Tibial nerve (tissue), 4 donors: ENCODE measurements around the gene MAP2K2. TPM values are rescaled to one million over a fixed set of nuclear protein-coding genes. Genes with fewer than 3 reads are reported as not detected.

Experiments used
- DNase-seq, 2 donors: peaks; one replicate each; pipeline ENCODE4 v3.0.0-alpha.2; 2019; ENCODE audit warnings: low spot score in 2 of 2
- H3K27ac ChIP-seq, 4 donors: fragments of 200-600 bp; sonication (generic) in 3 of 4; one replicate each; pipeline ENCODE4 v1.5.1; 2017 to 2019; ENCODE audit warnings: mild to moderate bottlenecking in 1 of 4
- H3K27me3 ChIP-seq, 2 donors: fragments of 200-600 bp; sonication (generic) in 1 of 2; one replicate each; pipeline versions ENCODE4 v1.5.1 to v1.6.0; 2017 to 2019
- H3K36me3 ChIP-seq, 3 donors: fragments of 200-600 bp; sonication (generic); one replicate each; pipeline ENCODE4 v1.5.1; 2018 to 2019
- H3K4me1 ChIP-seq, 4 donors: fragments of 200-600 bp; sonication (generic) in 3 of 4; one replicate each; pipeline ENCODE4 v1.5.1; 2017 to 2019
- H3K4me3 ChIP-seq, 4 donors: fragments of 200-600 bp; sonication (generic) in 3 of 4; one replicate each; pipeline ENCODE4 v1.5.1; 2017 to 2019; ENCODE audit warnings: mild to moderate bottlenecking in 1 of 4, moderate library complexity in 1 of 4
- H3K9me3 ChIP-seq, 4 donors: fragments of 200-600 bp; sonication (generic) in 3 of 4; one replicate each; pipeline ENCODE4 v1.5.1; 2017 to 2019
- EP300 ChIP-seq, 2 donors: sonication (generic); formaldehyde crosslinking; IDR thresholded peaks; one replicate each; pipeline ENCODE4 v1.6.1; 2017; ENCODE audit warnings: antibody characterized with exemption in 2 of 2, mild to moderate bottlenecking in 1 of 2
- POLR2A ChIP-seq, 2 donors: fragments of 450-650 bp; IDR thresholded peaks; one replicate each; pipeline ENCODE4 v1.6.1; 2017; ENCODE audit warnings: antibody characterized with exemption in 2 of 2, mild to moderate bottlenecking in 2 of 2, moderate library complexity in 2 of 2
- WGBS, 2 donors: methylation state at CpG; one replicate each; pipeline ENCODE4 v1.1.5; 2018; 5-methylcytosine and 5-hydroxymethylcytosine counted together
- total RNA-seq, 4 donors: library from RNA; depleted of rRNA; stranded (reverse); fragments of >200 nt; gene quantifications; one replicate each; pipeline ENCODE4 v1.1.0, GENCODE V29; 2016
- TF ChIP-seq, protein P1 (sequence below), 5 experiments: fragments of 200-600 bp in 3 of 5; fragments of 450-650 bp in 2 of 5; sonication (generic) in 3 of 5; IDR thresholded peaks; one replicate each; pipeline ENCODE4 v1.5.1; 2016 to 2019; ENCODE audit warnings: antibody characterized with exemption in 5 of 5, mild to moderate bottlenecking in 3 of 5, moderate library complexity in 2 of 5

MAP2K2 gene
- total RNA-seq, 4 donors from 2014 or later = 36.9 to 128 (median 75.0) TPM

DNA sequence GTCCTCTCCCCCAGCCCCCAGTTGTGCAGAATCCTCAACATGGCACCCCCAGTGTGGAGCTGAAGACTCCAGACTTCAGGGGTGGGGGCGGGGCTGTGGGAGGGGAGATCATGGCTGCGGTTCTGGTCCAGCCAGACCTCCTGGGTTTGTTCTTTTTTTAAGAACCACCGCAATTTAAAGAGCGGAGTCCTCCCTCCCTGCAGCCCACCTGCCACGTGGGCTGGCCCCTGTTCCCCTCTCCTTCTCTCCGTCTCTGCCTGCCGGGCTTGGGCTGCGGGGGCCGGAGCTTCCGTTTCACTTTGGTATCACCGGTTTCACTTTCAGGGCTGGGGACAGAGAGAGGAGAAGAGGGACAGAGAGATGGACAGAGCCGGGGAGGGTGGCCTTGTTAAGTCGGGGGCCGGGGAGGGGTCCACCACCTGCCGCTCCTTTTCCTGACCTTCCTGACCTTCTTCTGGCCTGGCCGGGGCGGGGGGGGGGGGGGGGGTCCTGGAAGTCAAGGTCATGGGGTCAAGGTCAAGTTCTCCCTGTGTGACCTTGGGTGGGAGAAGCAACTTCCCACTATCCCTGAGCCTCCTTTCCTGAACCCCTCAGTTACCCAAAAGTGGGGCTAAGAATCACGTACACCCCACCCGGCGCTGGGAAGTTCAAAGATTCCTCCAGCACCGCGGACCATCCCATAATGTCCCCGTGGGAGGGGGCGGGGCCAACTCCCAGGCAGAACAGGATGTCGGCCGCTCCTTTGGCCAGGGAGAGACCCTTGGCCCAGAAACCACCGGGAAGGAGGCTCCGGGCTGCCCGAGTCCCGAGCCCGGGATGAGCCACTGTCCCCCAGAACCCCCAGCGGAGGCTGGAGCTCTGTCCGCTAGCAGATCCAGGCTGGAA lies 45.9 kb downstream of the MAP2K2 start:
- peak overlapping the region; percentile 56 to 87 (median 82) for H3K27ac ChIP-seq
- 4 to 9% methylated on average over 24 to 31 of the region's 33 CpGs for WGBS, 2 donors
- peak; percentile 73 to 76 for DNase-seq
- H3K4me1 ChIP-seq = peaks cover 3 to 18% (median 14%) of the 10 kb centered on the region in 4 donors
- no peaks in the 10 kb centered on the region for H3K27me3 ChIP-seq
- peak overlapping the region; percentile 40 to 66 (median 64) for H3K4me3 ChIP-seq
- no peaks in the 10 kb centered on the region for H3K9me3 ChIP-seq
- TF ChIP-seq, protein P1, sequence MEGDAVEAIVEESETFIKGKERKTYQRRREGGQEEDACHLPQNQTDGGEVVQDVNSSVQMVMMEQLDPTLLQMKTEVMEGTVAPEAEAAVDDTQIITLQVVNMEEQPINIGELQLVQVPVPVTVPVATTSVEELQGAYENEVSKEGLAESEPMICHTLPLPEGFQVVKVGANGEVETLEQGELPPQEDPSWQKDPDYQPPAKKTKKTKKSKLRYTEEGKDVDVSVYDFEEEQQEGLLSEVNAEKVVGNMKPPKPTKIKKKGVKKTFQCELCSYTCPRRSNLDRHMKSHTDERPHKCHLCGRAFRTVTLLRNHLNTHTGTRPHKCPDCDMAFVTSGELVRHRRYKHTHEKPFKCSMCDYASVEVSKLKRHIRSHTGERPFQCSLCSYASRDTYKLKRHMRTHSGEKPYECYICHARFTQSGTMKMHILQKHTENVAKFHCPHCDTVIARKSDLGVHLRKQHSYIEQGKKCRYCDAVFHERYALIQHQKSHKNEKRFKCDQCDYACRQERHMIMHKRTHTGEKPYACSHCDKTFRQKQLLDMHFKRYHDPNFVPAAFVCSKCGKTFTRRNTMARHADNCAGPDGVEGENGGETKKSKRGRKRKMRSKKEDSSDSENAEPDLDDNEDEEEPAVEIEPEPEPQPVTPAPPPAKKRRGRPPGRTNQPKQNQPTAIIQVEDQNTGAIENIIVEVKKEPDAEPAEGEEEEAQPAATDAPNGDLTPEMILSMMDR (IDR thresholded peaks at IDR 0.05) = no peak
- TF ChIP-seq EP300 (IDR thresholded peaks at IDR 0.05) (no peak), POLR2A (IDR thresholded peaks at IDR 0.05) (no peak)
- no peaks in the 10 kb centered on the region for H3K36me3 ChIP-seq

DNA sequence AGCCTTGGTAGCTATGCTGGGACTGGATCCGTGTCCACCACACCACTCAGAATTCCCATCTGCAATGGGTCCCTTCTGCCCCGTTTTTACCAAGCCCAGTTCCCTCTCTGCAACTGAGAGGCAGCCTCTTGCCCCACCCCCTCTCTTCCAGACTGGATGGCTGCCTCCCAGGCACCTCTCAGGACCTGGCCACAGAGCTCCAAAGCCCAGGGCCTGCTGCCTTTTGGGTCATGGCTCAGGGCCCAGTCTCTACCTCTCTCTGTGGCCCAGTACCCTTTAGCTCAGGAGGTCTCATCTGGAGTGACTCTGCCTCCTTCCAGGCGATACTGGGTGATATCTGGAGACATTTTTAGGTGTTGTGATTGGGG lies 46.9 kb downstream of the MAP2K2 start:
- DNase-seq = no peak
- Histone ChIP-seq H3K36me3 (no peaks in the 10 kb centered on the region), H3K27ac (peak overlapping the region in 3 of 4 donors; percentile 81 to 87 (median 84)), H3K4me1 (peaks cover 3 to 18% (median 14%) of the 10 kb centered on the region in 4 donors), H3K27me3 (no peaks in the 10 kb centered on the region), H3K9me3 (no peaks in the 10 kb centered on the region), H3K4me3 (no peak overlapping the region)
- TF ChIP-seq, protein P1 (IDR thresholded peaks at IDR 0.05) = no peak
- TF ChIP-seq EP300 (IDR thresholded peaks at IDR 0.05) (no peak), POLR2A (IDR thresholded peaks at IDR 0.05) (no peak)
- 84% methylated on average over 3 of the region's 3 CpGs for WGBS, 2 donors

GRCh38 chr19:4075373-4075772 lies 48.5 kb downstream of the MAP2K2 start:
- Histone ChIP-seq H3K36me3 (no peaks in the 10 kb centered on the region), H3K27ac (no peak overlapping the region), H3K9me3 (no peaks in the 10 kb centered on the region), H3K27me3 (no peaks in the 10 kb centered on the region), H3K4me3 (no peak overlapping the region), H3K4me1 (peaks cover 3 to 18% (median 14%) of the 10 kb centered on the region in 4 donors)
- 46 to 47% methylated on average over 9 of the region's 9 CpGs for WGBS, 2 donors
- TF ChIP-seq POLR2A (IDR thresholded peaks at IDR 0.05) = no peak
- DNase-seq = no peak

DNA sequence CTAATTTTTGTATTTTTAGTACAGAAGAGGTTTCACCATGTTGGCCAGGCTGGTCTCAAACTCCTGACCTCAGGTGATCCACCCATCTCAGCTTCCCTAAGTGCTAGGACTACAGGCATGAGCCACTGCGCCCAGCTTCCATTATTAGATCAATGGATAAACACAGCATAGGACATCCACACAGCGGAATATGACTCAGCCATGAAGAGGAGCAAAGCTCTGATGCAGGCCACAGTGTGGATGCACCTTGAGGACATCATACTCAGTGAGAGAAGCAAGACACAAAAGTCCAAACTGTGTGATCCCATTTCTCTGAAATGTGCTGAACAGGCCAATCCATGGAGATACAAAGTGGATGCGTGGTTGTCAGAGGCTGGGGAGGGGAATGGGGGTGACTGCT lies 52.3 kb downstream of the MAP2K2 start:
- H3K27me3 ChIP-seq = no peaks in the 10 kb centered on the region
- peaks cover 0 to 18% (median 10%) of the 10 kb centered on the region in 4 donors for H3K4me1 ChIP-seq
- no peaks in the 10 kb centered on the region for H3K9me3 ChIP-seq
- no peaks in the 10 kb centered on the region for H3K36me3 ChIP-seq
- DNase-seq = no peak
- 94 to 99% methylated on average over 3 of the region's 3 CpGs for WGBS, 2 donors
- TF ChIP-seq EP300 (IDR thresholded peaks at IDR 0.05) (no peak), POLR2A (IDR thresholded peaks at IDR 0.05) (no peak)
- TF ChIP-seq, protein P1 (IDR thresholded peaks at IDR 0.05) = no peak
- no peak overlapping the region for H3K27ac ChIP-seq
- no peak overlapping the region for H3K4me3 ChIP-seq

- Histone ChIP-seq H3K27ac (peak overlapping the region in 1 of 4 donors; percentile 99), H3K36me3 (no peaks in the 10 kb centered on the region), H3K27me3 (no peaks in the 10 kb centered on the region), H3K4me1 (peaks cover 0 to 18% (median 10%) of the 10 kb centered on the region in 4 donors), H3K4me3 (no peak overlapping the region), H3K9me3 (no peaks in the 10 kb centered on the region)
- DNase-seq = no peak
- TF ChIP-seq EP300 (IDR thresholded peaks at IDR 0.05) = no peak
- 59 to 64% methylated on average over 12 of the region's 12 CpGs for WGBS, 2 donors
Observed at GRCh38 chr19:4069331-4069959, 54.5 kb downstream of the MAP2K2 start.
